ENCODE results near the gene SH3BP1. TPM values are rescaled to one million over a fixed set of nuclear protein-coding genes. Genes with fewer than 3 reads are reported as not detected.

The SH3BP1 gene
- total RNA-seq, 1 experiment from 2014 or later, result 39.4 TPM

DNA sequence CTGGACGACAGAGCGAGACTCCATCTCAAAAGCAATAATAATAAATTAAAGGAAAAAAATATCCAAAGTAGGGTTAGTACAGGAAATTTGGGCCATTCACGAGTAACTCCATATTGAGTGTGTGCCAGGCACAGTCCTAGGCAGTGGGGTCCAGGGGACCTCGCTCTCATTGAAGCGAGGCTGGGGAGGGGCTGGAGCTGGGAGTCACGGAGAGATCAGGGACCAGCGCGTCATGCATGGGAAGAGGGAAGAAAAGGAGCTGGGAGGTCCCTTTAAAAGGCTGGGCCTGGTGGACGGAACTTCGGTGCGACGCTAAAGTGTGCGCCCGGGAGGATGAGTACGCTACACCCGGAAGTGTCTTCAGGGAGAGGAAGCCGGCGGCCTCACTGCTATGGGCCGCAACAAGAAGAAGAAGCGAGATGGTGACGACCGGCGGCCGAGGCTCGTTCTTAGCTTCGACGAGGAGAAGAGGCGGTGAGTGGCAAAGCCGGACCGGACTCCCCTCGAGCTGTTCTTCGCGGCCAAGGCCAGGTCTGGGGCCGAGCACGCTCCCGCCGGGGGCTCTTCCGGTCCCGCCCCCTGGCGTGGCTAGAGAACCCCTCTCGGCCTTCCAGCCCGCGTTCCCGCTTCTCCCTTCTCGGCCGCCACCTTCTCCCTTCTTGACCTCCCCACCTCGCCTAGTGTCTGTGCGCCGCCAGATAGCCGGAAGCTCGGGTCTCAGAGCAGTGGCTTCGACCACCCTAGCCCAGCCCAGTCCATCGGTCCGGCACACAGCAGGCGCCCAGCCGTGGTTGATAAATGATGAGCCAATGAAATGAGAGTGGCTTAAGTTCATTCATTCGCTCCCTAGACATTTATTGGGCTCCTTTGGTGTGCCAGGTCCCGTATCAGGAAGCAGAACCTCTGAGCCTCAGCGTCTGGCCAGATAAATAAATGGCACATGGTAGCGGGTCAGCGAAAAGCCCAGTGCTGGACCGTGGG is 46.8 kb downstream of the SH3BP1 start, which contains the start of gene NOL12 (continued):
- TF ChIP-seq ETV6 (CRISPR knock-in tag; IDR thresholded peaks at IDR 0.05) (no peak), PRRX2 (CRISPR knock-in tag; IDR thresholded peaks at IDR 0.05) (no peak), SOX15 (CRISPR knock-in tag; IDR thresholded peaks at IDR 0.05) (no peak), NFE2L1 (CRISPR knock-in tag; IDR thresholded peaks at IDR 0.05) (peak; percentile 26; the same call in 1 of the 2 replicates)
- TF ChIP-seq, protein P1, sequence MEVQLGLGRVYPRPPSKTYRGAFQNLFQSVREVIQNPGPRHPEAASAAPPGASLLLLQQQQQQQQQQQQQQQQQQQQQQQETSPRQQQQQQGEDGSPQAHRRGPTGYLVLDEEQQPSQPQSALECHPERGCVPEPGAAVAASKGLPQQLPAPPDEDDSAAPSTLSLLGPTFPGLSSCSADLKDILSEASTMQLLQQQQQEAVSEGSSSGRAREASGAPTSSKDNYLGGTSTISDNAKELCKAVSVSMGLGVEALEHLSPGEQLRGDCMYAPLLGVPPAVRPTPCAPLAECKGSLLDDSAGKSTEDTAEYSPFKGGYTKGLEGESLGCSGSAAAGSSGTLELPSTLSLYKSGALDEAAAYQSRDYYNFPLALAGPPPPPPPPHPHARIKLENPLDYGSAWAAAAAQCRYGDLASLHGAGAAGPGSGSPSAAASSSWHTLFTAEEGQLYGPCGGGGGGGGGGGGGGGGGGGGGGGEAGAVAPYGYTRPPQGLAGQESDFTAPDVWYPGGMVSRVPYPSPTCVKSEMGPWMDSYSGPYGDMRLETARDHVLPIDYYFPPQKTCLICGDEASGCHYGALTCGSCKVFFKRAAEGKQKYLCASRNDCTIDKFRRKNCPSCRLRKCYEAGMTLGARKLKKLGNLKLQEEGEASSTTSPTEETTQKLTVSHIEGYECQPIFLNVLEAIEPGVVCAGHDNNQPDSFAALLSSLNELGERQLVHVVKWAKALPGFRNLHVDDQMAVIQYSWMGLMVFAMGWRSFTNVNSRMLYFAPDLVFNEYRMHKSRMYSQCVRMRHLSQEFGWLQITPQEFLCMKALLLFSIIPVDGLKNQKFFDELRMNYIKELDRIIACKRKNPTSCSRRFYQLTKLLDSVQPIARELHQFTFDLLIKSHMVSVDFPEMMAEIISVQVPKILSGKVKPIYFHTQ (CRISPR knock-in tag; IDR thresholded peaks at IDR 0.05), result no peak
- TF ChIP-seq, protein P2, sequence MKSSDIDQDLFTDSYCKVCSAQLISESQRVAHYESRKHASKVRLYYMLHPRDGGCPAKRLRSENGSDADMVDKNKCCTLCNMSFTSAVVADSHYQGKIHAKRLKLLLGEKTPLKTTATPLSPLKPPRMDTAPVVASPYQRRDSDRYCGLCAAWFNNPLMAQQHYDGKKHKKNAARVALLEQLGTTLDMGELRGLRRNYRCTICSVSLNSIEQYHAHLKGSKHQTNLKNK (CRISPR knock-in tag; IDR thresholded peaks at IDR 0.05), result no peak

DNA sequence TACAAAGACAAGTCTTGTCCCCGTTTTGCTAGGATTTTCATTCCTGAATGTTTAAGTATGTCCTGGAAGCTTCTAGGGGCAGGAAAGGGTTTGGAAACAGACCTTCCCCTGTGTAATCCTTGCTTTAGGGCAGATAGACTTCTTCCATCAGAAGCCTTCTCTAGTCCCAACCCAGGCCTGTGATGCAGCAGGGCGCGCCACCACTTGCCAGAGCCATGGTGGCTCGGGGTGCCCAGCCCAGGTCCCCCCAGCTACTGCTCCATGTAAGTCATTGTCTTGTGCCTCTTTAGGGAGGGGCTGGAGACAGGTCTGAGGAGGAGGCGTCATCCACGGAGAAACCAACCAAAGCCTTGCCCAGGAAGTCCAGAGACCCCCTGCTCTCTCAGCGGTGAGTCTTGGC is 50.9 kb downstream of the SH3BP1 start:
- Mint-ChIP-seq H3K4me3 (no peak overlapping the region), H3K9me3 (no peaks in the 10 kb centered on the region), H3K4me1 (peaks cover 10% of the 10 kb centered on the region), H3K36me3 (peaks cover 33% of the 10 kb centered on the region), H3K27ac (no peak overlapping the region), H3K27me3 (ENCODE audit: low read depth) (no peaks in the 10 kb centered on the region)
- DNase-seq (ENCODE audit: low spot score) (no peak), ATAC-seq (no peak)
- TF ChIP-seq EMX1 (CRISPR knock-in tag; IDR thresholded peaks at IDR 0.05) (no peak), MXD4 (CRISPR knock-in tag; IDR thresholded peaks at IDR 0.05; ENCODE audit: borderline replicate concordance) (no peak), IRF2 (CRISPR knock-in tag; IDR thresholded peaks at IDR 0.05; ENCODE audit: borderline replicate concordance, low read depth) (no peak), TCF7 (CRISPR knock-in tag; IDR thresholded peaks at IDR 0.05; ENCODE audit: low read depth) (no peak), GTF2I (CRISPR knock-in tag; conservative IDR thresholded peaks at IDR 0.05) (no peak)
- TF ChIP-seq, protein P3, sequence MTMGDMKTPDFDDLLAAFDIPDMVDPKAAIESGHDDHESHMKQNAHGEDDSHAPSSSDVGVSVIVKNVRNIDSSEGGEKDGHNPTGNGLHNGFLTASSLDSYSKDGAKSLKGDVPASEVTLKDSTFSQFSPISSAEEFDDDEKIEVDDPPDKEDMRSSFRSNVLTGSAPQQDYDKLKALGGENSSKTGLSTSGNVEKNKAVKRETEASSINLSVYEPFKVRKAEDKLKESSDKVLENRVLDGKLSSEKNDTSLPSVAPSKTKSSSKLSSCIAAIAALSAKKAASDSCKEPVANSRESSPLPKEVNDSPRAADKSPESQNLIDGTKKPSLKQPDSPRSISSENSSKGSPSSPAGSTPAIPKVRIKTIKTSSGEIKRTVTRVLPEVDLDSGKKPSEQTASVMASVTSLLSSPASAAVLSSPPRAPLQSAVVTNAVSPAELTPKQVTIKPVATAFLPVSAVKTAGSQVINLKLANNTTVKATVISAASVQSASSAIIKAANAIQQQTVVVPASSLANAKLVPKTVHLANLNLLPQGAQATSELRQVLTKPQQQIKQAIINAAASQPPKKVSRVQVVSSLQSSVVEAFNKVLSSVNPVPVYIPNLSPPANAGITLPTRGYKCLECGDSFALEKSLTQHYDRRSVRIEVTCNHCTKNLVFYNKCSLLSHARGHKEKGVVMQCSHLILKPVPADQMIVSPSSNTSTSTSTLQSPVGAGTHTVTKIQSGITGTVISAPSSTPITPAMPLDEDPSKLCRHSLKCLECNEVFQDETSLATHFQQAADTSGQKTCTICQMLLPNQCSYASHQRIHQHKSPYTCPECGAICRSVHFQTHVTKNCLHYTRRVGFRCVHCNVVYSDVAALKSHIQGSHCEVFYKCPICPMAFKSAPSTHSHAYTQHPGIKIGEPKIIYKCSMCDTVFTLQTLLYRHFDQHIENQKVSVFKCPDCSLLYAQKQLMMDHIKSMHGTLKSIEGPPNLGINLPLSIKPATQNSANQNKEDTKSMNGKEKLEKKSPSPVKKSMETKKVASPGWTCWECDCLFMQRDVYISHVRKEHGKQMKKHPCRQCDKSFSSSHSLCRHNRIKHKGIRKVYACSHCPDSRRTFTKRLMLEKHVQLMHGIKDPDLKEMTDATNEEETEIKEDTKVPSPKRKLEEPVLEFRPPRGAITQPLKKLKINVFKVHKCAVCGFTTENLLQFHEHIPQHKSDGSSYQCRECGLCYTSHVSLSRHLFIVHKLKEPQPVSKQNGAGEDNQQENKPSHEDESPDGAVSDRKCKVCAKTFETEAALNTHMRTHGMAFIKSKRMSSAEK (CRISPR knock-in tag; IDR thresholded peaks at IDR 0.05; ENCODE audit: borderline replicate concordance), result no peak
- POLR2A ChIA-PET, result no interaction called here
- CTCF ChIA-PET, result interaction anchor here (1.0 to 3.0 kb wide), 2 partner anchors 9 to 47 kb away, joined by 5 to 7 read pairs; no protein-coding TSS in a partner anchor

DNA sequence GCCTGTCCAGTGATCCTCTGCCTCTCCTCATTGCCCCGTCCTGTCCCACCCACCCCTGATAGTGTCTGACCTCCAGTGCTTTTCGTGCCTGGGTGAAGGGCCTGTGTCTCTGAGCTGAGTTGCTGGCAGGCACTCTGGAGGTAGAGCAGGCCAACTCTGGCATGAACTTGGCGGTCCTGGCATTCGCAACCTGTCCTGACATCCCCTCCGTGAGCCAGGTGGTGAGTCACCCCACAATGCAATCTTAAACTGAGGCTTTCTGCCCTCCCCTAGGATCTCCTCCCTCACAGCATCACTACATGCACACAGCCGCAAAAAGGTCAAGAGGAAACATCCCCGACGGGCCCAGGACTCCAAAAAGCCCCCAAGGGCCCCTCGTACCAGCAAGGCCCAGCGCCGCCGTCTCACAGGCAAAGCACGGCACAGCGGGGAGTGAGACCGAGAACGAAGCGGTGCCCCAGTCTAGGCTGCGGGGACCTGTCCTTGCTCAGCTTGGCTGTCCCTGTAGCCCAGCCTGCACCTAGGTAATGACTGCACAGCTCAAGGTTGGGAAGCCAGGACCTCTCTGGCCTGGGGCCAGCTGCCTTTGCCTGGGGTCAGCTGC is 51.5 kb downstream of the SH3BP1 start:
- no peak for DNase-seq (ENCODE audit: low spot score)
- Mint-ChIP-seq H3K27me3 (ENCODE audit: low read depth) (no peaks in the 10 kb centered on the region), H3K36me3 (peaks cover 33% of the 10 kb centered on the region), H3K4me3 (no peak overlapping the region), H3K27ac (no peak overlapping the region), H3K9me3 (no peaks in the 10 kb centered on the region), H3K4me1 (peaks cover 14% of the 10 kb centered on the region)
- CTCF ChIA-PET, result interaction anchor here (1.0 to 3.0 kb wide), 2 partner anchors 8 to 48 kb away, joined by 3 to 7 read pairs; no protein-coding TSS in a partner anchor
- no peak for TF ChIP-seq SMAD4 (CRISPR knock-in tag; IDR thresholded peaks at IDR 0.05)
- no peak for TF ChIP-seq NR3C1 (CRISPR knock-in tag; conservative IDR thresholded peaks at IDR 0.05; ENCODE audit: low read depth)
- no peak for TF ChIP-seq SMAD3 (CRISPR knock-in tag; IDR thresholded peaks at IDR 0.05; ENCODE audit: borderline replicate concordance)
- TF ChIP-seq, protein P4, sequence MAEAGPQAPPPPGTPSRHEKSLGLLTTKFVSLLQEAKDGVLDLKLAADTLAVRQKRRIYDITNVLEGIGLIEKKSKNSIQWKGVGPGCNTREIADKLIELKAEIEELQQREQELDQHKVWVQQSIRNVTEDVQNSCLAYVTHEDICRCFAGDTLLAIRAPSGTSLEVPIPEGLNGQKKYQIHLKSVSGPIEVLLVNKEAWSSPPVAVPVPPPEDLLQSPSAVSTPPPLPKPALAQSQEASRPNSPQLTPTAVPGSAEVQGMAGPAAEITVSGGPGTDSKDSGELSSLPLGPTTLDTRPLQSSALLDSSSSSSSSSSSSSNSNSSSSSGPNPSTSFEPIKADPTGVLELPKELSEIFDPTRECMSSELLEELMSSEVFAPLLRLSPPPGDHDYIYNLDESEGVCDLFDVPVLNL (CRISPR knock-in tag; IDR thresholded peaks at IDR 0.05; ENCODE audit: borderline replicate concordance, low read depth), result no peak
- TF ChIP-seq, protein P5, sequence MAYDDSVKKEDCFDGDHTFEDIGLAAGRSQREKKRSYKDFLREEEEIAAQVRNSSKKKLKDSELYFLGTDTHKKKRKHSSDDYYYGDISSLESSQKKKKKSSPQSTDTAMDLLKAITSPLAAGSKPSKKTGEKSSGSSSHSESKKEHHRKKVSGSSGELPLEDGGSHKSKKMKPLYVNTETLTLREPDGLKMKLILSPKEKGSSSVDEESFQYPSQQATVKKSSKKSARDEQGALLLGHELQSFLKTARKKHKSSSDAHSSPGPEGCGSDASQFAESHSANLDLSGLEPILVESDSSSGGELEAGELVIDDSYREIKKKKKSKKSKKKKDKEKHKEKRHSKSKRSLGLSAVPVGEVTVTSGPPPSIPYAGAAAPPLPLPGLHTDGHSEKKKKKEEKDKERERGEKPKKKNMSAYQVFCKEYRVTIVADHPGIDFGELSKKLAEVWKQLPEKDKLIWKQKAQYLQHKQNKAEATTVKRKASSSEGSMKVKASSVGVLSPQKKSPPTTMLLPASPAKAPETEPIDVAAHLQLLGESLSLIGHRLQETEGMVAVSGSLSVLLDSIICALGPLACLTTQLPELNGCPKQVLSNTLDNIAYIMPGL (CRISPR knock-in tag; IDR thresholded peaks at IDR 0.05), result no peak
- no peak for TF ChIP-seq MXD4 (CRISPR knock-in tag; IDR thresholded peaks at IDR 0.05; ENCODE audit: borderline replicate concordance)
- TF ChIP-seq NR2C2 (CRISPR knock-in tag; IDR thresholded peaks at IDR 0.05), result no peak
- TF ChIP-seq KAT7 (CRISPR knock-in tag; IDR thresholded peaks at IDR 0.05; ENCODE audit: borderline replicate concordance), result no peak
- no peak for TF ChIP-seq JAZF1 (CRISPR knock-in tag; IDR thresholded peaks at IDR 0.05)
- POLR2A ChIA-PET, result no interaction called here
- no peak for ATAC-seq

All from WTC11 (cell line).